Medulla oblongata (tissue), 1 donor: ENCODE results near the gene EIF5A.

Experiments
- DNase-seq: peaks from one replicate; pipeline ENCODE4 v3.0.0-alpha.2; 2015; ENCODE audit errors: extremely low spot score

The EIF5A gene

GRCh38 chr17:7285679-7286078 is 21.7 kb upstream of the EIF5A start:
- no peak for DNase-seq

DNA sequence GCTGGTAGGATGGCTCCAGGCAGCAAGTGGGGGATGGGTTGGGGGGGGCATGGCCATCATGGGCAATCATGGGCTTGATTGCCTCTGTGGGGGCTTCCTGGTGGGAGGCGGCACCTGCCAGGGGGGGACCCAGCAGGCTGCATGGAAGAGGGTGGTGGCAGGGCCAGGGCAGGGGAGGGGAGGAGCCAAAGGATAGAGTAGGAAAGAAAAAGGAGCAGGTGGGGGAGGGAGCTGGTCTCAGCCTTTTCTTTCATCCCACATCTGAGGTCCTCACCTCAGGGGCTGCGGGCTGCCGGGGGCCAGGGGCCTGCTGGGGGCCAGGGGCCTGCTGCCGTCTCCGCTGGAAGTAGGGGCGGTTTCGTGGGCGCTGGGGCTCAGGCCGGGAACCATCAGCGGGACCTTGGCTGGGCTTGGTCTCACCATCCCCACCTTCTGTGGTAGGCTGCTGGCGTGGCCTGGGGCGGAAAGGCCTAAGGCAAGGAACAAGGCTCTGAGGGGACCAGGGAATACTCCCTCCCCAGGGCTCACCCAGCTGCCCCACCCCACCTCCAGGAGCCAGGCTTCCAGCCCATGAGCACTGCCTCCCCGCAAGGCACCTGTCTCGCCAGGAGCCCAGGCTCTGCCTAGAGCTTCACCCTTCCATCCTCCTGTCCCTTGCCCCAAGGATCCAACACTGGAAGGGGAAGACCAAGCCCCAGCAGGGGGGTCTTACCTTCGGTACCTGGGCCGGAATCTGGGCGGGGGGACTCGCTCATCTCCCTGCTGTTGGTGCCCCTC is 18.0 kb upstream of the EIF5A start:
- DNase-seq, result no peak

GRCh38 chr17:7290166-7290565 is 17.3 kb upstream of the EIF5A start:
- DNase-seq, result no peak

- no peak for DNase-seq
Measured at GRCh38 chr17:7290685-7291084, 16.7 kb upstream of the EIF5A start.

- no peak for DNase-seq
Measured at GRCh38 chr17:7292194-7292593, 15.2 kb upstream of the EIF5A start.

DNA sequence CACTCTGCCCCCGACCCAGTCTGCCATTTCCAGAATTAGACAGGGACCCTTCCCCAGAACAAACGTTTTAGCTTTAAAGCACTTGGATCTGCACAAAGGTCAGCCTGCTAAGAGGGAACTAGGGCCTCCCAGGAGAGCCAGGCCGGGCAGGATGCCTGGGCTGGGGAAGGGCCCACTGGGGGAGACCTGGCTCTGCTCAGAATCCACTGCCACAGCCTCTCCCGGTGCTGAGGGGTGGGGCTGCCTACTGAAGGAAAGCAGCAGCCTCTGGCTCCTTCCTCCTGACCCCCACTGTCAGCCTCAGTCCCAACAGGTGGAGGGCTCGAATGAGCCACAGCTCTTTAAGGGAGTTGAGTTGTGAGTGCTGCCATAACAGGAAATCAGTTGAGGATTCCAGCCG is 14.7 kb upstream of the EIF5A start:
- DNase-seq, result peak; percentile 39

DNA sequence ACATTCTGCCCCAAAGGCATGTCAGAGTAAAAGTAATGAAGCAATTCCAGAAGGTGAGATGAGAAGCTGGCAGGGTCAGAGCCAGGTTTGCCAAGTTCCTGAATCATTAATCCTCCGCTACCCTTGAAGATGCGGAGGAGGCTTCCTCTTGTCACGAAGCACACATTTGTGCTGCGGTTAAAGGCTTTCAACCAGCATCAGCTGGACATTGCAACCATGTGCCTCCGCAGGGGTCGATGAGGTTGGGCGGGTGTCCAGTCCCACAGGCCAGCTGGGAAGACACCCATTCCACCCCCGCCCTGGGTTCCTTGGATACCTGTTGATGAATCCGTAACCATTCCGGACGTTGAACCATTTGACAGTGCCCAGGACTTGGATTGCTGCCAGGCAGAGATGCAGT is 14.3 kb upstream of the EIF5A start:
- DNase-seq, result no peak

- no peak for DNase-seq
Measured at GRCh38 chr17:7293816-7294613, 13.4 kb upstream of the EIF5A start.

- no peak for DNase-seq
Measured at GRCh38 chr17:7294614-7295153, 12.7 kb upstream of the EIF5A start, which contains the start of gene YBX2. Gene YBX2 (minus strand): TSS chr17:7294639. CDS start chr17:7294500, 139 bp downstream.

DNA sequence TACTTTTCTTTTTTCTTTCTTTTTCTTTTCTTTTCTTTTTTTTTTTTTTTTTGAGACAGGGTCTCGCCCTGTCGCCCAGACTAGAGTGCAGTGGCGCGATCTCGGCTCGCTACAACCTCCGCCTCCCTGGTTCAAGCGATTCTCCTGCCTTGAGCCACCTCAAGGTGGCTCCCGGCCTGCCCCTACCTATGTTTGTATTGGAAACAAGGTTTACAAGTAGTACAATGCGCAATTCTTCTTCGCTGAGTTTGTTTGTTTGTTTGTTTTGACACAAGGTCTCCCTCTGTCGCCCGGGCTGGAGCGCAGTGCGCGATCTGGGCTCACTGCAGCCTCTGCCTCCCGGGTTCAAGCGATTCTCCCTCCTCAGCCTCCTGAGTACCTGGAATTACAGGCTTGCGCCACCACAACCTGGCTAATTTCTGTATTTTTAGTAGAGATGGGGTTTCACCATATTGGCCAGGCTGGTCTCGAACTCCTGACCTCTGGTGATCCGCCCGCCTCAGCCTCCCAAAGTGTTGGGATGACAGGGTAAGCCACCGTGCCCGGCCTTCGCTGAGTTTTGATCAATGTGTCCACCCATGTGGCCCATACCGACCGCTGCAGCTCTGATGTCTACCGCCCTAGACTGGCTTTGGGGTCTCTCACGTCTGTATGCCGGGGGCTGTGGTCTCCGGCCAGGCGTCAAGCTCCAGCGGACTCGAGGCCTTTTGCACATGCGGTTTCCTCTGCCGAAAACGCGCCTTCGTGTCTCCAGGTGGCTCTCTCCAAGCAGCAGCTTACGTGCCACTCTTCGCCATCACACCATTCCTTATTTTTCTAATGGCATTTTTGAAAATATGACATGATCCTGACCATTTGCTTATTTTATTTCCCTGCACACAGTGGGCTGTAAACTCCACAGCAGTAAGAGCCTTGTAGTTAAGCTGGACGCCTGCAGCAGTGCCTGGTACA is 11.9 kb upstream of the EIF5A start:
- no peak for DNase-seq

DNA sequence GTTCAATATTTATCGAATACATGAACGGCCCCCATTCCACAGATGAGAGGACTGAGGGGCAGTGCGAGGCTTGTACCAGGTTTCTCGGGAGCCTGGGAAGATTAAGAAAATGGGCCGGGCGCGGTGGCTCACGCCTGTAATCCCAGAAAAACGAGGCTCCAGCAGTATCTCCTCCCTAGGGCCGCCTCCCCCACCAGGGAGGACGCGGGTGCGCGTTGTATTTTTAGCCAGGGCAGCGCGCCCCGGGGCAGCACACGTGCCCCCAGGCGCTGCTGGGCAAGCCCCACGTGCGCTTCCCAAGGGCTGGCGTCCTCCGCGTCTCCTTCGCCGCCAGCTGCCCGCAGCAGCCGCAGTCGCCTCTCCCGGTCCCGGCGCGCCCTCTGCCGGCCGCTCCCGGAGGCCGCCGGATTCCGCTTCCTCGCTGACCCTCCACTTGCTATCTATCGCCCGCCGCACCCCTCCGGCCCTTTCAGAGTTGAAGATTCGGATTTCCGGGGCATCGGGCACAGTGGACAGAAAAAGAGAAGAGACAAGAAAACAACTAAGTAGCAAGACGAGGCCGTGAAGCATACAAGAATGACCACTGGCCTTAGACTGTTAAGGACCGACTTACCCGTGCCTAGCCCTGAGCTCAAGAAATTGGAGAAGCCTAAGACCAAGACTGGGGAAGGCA is 11.1 kb upstream of the EIF5A start:
- DNase-seq, result peak; percentile 82

- DNase-seq, result no peak
Measured at GRCh38 chr17:7304179-7304578, 3.2 kb upstream of the EIF5A start.

DNA sequence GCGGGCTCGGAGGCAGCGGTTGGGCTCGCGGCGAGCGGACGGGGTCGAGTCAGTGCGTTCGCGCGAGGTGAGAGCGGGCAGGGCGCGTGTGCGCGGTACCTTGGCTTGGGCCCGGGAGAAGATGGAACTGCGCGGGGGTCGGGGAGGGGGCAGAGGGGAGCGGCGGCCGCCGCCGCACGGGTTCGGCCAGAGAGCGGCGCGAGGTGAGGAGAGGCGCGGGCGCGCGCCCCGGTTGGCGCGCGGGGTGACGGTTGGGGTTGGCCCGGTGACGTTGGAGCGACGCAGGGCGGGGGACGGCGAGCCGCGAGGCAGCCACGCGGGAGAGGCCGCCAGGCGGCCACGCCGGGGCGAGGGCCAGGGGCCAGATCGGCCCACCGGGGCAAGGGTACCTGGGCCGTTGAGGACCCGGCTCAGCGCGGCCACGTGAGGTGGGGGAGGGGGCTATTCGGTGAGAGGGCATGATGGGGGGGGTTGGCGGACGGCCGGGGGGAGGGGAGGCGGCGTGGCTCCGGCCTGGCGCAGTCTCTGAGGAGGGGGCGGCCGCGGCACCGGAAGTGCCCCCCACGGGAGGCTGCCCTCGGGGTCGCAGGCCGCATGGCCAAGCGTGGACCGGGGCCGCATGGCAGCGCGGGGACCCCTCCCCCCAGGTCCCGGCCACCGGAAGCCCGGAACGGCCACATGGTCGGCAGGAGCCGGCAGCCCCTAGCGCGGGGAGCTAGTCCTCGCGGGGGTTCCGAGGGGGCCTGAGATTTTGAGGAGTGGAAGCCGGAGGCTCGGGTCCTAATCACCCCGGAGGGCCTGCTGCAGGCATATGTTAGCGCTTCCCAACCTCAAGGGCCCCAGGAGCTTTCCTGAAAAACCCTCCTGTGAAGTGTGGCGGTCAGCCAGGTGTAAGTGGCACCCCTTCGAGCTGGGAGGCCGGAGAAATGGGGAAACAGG is 527 bp downstream of the EIF5A start:
- no peak for DNase-seq

DNA sequence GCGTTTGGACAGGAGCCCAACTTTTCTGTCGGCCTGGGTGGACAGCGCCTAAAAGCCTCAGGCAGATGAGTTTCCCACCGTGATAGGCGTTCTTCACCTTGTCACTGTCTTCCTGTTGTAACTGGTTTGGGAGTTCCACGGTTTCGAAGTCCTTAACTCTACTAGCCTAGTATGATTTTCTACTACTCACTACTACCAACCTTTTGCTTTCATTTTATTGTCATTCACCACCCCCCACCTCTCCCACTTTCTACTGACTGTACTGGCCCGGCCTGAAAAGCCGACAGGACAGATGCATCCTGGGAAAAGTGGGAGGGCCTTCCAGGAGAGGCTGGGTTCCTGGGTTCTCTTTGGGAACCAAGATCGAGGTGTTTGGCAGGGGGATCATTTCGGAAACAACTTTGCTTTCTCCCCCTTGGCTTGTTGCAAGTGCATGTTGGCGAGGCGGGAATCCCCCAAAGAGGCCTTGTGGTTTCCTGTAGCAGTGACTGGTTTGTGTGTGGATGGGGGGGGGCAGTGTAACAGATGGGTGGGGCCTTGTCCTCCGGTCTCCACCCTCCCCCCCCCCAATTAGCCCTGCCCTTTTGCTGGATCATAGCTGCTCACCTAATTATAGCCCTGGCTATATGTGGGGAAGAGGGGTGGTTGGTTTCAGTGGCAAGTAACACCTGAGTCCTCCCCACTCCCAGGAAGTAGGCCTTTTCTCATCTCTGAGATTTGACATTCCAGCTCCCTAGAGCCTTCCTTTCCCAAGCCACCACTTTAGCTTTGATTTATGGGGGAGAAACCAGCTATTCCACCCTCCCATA is 1.4 kb downstream of the EIF5A start:
- peak; percentile 79 for DNase-seq

DNA sequence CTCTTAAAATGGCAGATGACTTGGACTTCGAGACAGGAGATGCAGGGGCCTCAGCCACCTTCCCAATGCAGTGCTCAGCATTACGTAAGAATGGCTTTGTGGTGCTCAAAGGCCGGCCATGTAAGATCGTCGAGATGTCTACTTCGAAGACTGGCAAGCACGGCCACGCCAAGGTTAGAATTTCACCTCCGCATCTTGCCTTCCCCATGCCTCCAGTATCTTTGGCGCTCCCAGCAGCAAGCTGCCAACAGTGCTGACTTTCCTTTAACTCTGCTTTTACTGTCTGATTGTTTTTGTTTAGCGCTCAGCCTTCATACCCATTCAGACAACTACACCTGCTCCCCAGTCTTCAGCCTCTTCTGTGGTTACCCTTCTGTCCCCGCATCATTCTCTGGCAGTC is 2.2 kb downstream of the EIF5A start:
- DNase-seq, result no peak

- DNase-seq, result no peak
Measured at GRCh38 chr17:7311110-7311705, 3.8 kb downstream of the EIF5A start.

- DNase-seq, result no peak
Measured at GRCh38 chr17:7312432-7313087, 5.1 kb downstream of the EIF5A start.
